Calu3 (cell line): ENCODE measurements around the gene SMIM3. TPM values are rescaled to one million over a fixed set of nuclear protein-coding genes. Genes with fewer than 3 reads are reported as not detected.

Experiments used
- BruUV-seq: library from RNA; stranded (reverse); fragments of 400-500 nt; replicated peaks from 2 replicates; lab custom pipeline; 2021; lab: Mats Ljungman, UMichigan
- CTCF ChIA-PET: fragments of 300-600 bp; sonication (Branson Sonifier 250); formaldehyde crosslinking; loops from one replicate; lab custom pipeline; 2022; ENCODE audit warnings: antibody characterized with exemption; lab: Charles Lee
- DNase-seq: peaks from one replicate; pipeline ENCODE4 v3.0.0; 2022
- H3K27ac Mint-ChIP-seq: one replicate; pipeline ENCODE4 v1.8.0; 2022; ENCODE audit warnings: mixed read lengths; ENCODE audit not compliant: unreplicated experiment
- H3K27me3 Mint-ChIP-seq: one replicate; pipeline ENCODE4 v1.8.0; 2022; ENCODE audit warnings: mixed read lengths; ENCODE audit not compliant: unreplicated experiment
- H3K36me3 Mint-ChIP-seq: one replicate; pipeline ENCODE4 v1.8.0; 2022; ENCODE audit warnings: mild to moderate bottlenecking, moderate library complexity, mixed read lengths; ENCODE audit not compliant: insufficient read depth, unreplicated experiment
- H3K4me1 Mint-ChIP-seq: one replicate; pipeline ENCODE4 v1.8.0; 2022; ENCODE audit warnings: mild to moderate bottlenecking, low read depth, mixed read lengths; ENCODE audit not compliant: unreplicated experiment
- H3K4me3 Mint-ChIP-seq: one replicate; pipeline ENCODE4 v1.8.0; 2022; ENCODE audit warnings: mild to moderate bottlenecking, low read depth, moderate library complexity, mixed read lengths; ENCODE audit not compliant: unreplicated experiment
- H3K9me3 Mint-ChIP-seq: one replicate; pipeline ENCODE4 v1.8.0; 2022; ENCODE audit warnings: low read depth, mixed read lengths; ENCODE audit not compliant: unreplicated experiment
- intact Hi-C: fragments of 100-400 bp; cut with micrococcal nuclease; formaldehyde crosslinking; loops from one replicate; pipeline ENCODE4 v1.10.0; 2022; ENCODE audit not compliant: unreplicated experiment
- total RNA-seq: library from RNA; stranded (reverse); gene quantifications from 2 replicates; pipeline ENCODE4 v1.2.3, GENCODE V29; 2022
- TF ChIP-seq, protein P1 (sequence below): fragments of 200-600 bp; IDR thresholded peaks from one replicate; pipeline ENCODE4 v1.8.0; 2022; ENCODE audit warnings: antibody characterized with exemption; ENCODE audit not compliant: unreplicated experiment

The SMIM3 gene
- total RNA-seq, 1 experiment from 2014 or later = 8.4 TPM

GRCh38 chr5:150785950-150786349 is 7.4 kb downstream of the SMIM3 start:
- CTCF ChIA-PET = no interaction called here
- Mint-ChIP-seq H3K36me3 (peaks cover 12% of the 10 kb centered on the region), H3K4me1 (peaks cover 60% of the 10 kb centered on the region), H3K27me3 (no peaks in the 10 kb centered on the region), H3K9me3 (no peaks in the 10 kb centered on the region), H3K4me3 (no peak overlapping the region), H3K27ac (no peak overlapping the region)
- TF ChIP-seq, protein P1, sequence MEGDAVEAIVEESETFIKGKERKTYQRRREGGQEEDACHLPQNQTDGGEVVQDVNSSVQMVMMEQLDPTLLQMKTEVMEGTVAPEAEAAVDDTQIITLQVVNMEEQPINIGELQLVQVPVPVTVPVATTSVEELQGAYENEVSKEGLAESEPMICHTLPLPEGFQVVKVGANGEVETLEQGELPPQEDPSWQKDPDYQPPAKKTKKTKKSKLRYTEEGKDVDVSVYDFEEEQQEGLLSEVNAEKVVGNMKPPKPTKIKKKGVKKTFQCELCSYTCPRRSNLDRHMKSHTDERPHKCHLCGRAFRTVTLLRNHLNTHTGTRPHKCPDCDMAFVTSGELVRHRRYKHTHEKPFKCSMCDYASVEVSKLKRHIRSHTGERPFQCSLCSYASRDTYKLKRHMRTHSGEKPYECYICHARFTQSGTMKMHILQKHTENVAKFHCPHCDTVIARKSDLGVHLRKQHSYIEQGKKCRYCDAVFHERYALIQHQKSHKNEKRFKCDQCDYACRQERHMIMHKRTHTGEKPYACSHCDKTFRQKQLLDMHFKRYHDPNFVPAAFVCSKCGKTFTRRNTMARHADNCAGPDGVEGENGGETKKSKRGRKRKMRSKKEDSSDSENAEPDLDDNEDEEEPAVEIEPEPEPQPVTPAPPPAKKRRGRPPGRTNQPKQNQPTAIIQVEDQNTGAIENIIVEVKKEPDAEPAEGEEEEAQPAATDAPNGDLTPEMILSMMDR = no peak
- BruUV-seq = no TSS peak
- no peak for DNase-seq
- intact Hi-C loops = no loop called here

DNA sequence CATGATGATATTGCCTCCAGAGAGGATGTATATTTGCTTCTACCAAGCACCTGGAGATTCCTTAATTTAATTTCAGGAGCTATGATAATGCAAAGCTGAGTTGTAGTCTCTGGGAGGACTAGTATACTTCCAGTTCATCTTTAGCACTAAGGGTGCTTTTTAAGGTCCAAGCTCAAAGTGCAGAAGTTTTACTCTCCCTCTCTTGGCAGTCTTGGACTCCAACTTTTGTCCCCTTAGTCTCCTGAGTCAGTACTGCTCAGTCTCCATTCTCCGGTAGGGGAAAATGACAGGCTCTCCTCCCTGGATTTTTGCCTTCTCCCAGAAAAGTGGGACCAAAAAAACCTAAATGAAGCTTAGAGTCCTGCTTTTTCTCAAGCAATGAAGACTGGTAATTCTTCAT is 8.3 kb downstream of the SMIM3 start:
- H3K36me3 Mint-ChIP-seq = peaks cover 12% of the 10 kb centered on the region
- H3K27me3 Mint-ChIP-seq = no peaks in the 10 kb centered on the region
- TF ChIP-seq, protein P1 = no peak
- no peaks in the 10 kb centered on the region for H3K9me3 Mint-ChIP-seq
- intact Hi-C loops = no loop called here
- peaks cover 60% of the 10 kb centered on the region for H3K4me1 Mint-ChIP-seq
- H3K27ac Mint-ChIP-seq = no peak overlapping the region
- H3K4me3 Mint-ChIP-seq = no peak overlapping the region
- CTCF ChIA-PET = interaction anchor here (0.5 to 1.4 kb wide), 3 partner anchors 14 to 103 kb away, joined by 4 to 8 read pairs (median 4); partner anchors contain the start of gene DCTN4
- no peak for DNase-seq
- no TSS peak for BruUV-seq

- BruUV-seq = no TSS peak
- no peak for DNase-seq
- CTCF ChIA-PET = interaction anchor here (1.4 kb wide), 1 partner anchor 13 kb away, joined by 8 read pairs; no protein-coding TSS in a partner anchor
- Mint-ChIP-seq H3K36me3 (peaks cover 11% of the 10 kb centered on the region), H3K4me1 (peaks cover 52% of the 10 kb centered on the region), H3K9me3 (no peaks in the 10 kb centered on the region), H3K27me3 (no peaks in the 10 kb centered on the region), H3K27ac (no peak overlapping the region), H3K4me3 (no peak overlapping the region)
- intact Hi-C loops = no loop called here
- TF ChIP-seq, protein P1 = no peak
Measured at GRCh38 chr5:150787656-150788055, 9.1 kb downstream of the SMIM3 start.

DNA sequence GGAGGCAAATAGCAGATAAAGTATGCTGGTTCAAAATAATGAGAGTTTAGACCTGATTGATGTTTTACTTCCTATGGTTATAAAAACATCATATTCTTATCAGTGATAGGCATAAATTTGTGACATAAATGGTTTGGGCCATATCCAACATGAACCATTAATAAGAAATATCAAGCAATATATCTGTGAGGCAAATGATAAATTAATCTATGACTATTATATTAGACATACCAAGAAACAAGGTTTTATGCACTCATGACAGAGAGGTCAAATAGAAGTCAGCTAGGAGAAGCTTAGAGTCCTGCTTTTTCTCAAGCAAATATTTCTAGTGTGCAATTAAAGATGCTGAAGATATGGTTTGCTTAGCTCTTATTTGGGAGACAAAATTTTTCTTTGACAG is 10.4 kb downstream of the SMIM3 start:
- intact Hi-C loops = no loop called here
- BruUV-seq = no TSS peak
- H3K27ac Mint-ChIP-seq = no peak overlapping the region
- DNase-seq = no peak
- H3K27me3 Mint-ChIP-seq = no peaks in the 10 kb centered on the region
- no peak overlapping the region for H3K4me3 Mint-ChIP-seq
- no peaks in the 10 kb centered on the region for H3K9me3 Mint-ChIP-seq
- TF ChIP-seq, protein P1 = no peak
- CTCF ChIA-PET = interaction anchor here (0.6 to 2.4 kb wide), 4 partner anchors 11 to 464 kb away, joined by 3 to 13 read pairs (median 4); partner anchors contain the start of genes GM2A and SMIM3
- no peaks in the 10 kb centered on the region for H3K36me3 Mint-ChIP-seq
- H3K4me1 Mint-ChIP-seq = peaks cover 40% of the 10 kb centered on the region
